ENCODE data around the gene PARVG. TPM values are rescaled to one million over a fixed set of nuclear protein-coding genes. Genes with fewer than 3 reads are reported as not detected.

Gene PARVG
- total RNA-seq, 1 experiment from 2014 or later, result 13.9 TPM

GRCh38 chr22:44153710-44154109 is 27.0 kb upstream of the PARVG start:
- intact Hi-C loops (cut with micrococcal nuclease; ENCODE audit: unreplicated experiment), result no loop called here
- no peak for DNase-seq (ENCODE audit: low spot score)
- Histone ChIP-seq H3K27ac (ENCODE audit: low read depth, low read length, poor library complexity, severe bottlenecking) (no peak overlapping the region), H3K4me3 (ENCODE audit: low read depth, low read length, poor library complexity, severe bottlenecking) (no peak overlapping the region), H3K27me3 (replicated peaks; ENCODE audit: insufficient read depth, low read depth, low read length, poor library complexity) (no peaks in the 10 kb centered on the region), H3K9me3 (ENCODE audit: low read depth, low read length, poor library complexity, severe bottlenecking) (no peaks in the 10 kb centered on the region), H3K36me3 (ENCODE audit: insufficient read depth, low read length, poor library complexity, severe bottlenecking) (no peaks in the 10 kb centered on the region), H3K4me1 (ENCODE audit: insufficient read depth, low read length, poor library complexity, severe bottlenecking) (peaks cover 8% of the 10 kb centered on the region)
- POLR2A ChIA-PET (ENCODE audit: low non-redundant PET), result no interaction called here
- TF ChIP-seq CTCF (conservative IDR thresholded peaks at IDR 0.05; ENCODE audit: low read depth, low read length), result no peak
- no peak for TF ChIP-seq EZH2 (IDR thresholded peaks at IDR 0.05; ENCODE audit: borderline replicate concordance, low read depth, low read length, poor library complexity, severe bottlenecking)
- BruUV-seq (replicated peaks), result no TSS peak
- CTCF ChIA-PET, result no interaction called here

- no TSS peak for BruUV-seq (replicated peaks)
- intact Hi-C loops (cut with micrococcal nuclease; ENCODE audit: unreplicated experiment), result no loop called here
- ChIA-PET CTCF (no interaction called here), POLR2A (ENCODE audit: low non-redundant PET) (no interaction called here)
- TF ChIP-seq CTCF (conservative IDR thresholded peaks at IDR 0.05; ENCODE audit: low read depth, low read length) (no peak), EZH2 (IDR thresholded peaks at IDR 0.05; ENCODE audit: borderline replicate concordance, low read depth, low read length, poor library complexity, severe bottlenecking) (no peak)
- Histone ChIP-seq H3K4me1 (ENCODE audit: insufficient read depth, low read length, poor library complexity, severe bottlenecking) (peaks cover 4% of the 10 kb centered on the region), H3K4me3 (ENCODE audit: low read depth, low read length, poor library complexity, severe bottlenecking) (no peak overlapping the region), H3K27me3 (replicated peaks; ENCODE audit: insufficient read depth, low read depth, low read length, poor library complexity) (no peaks in the 10 kb centered on the region), H3K36me3 (ENCODE audit: insufficient read depth, low read length, poor library complexity, severe bottlenecking) (no peaks in the 10 kb centered on the region), H3K27ac (ENCODE audit: low read depth, low read length, poor library complexity, severe bottlenecking) (no peak overlapping the region), H3K9me3 (ENCODE audit: low read depth, low read length, poor library complexity, severe bottlenecking) (no peaks in the 10 kb centered on the region)
- DNase-seq (ENCODE audit: low spot score), result no peak
Observed at GRCh38 chr22:44154436-44154942, 26.2 kb upstream of the PARVG start.

DNA sequence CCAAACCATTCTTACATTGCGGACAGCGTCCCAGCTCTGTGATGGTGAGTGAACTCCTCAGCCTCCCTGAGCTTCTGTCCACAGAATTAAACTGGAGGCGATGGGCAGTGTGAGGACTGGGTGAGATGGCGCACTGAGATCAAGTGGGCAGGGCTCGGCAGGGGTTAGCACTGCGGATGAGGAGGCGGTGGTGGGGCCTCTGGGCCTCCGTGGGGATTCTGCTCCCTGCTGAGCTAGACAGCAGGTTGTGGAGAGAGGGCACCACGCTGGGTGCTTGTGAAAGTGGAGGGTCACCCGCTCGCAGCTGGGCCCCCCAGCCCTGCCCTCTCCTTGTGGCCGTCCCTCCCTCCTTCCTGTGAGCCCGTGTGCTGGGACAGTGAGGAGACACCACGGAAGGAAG is 25.6 kb upstream of the PARVG start:
- Histone ChIP-seq H3K4me1 (ENCODE audit: insufficient read depth, low read length, poor library complexity, severe bottlenecking) (peaks cover 4% of the 10 kb centered on the region), H3K9me3 (ENCODE audit: low read depth, low read length, poor library complexity, severe bottlenecking) (no peaks in the 10 kb centered on the region), H3K27ac (ENCODE audit: low read depth, low read length, poor library complexity, severe bottlenecking) (no peak overlapping the region), H3K36me3 (ENCODE audit: insufficient read depth, low read length, poor library complexity, severe bottlenecking) (no peaks in the 10 kb centered on the region), H3K4me3 (ENCODE audit: low read depth, low read length, poor library complexity, severe bottlenecking) (no peak overlapping the region), H3K27me3 (replicated peaks; ENCODE audit: insufficient read depth, low read depth, low read length, poor library complexity) (no peaks in the 10 kb centered on the region)
- ChIA-PET CTCF (no interaction called here), POLR2A (ENCODE audit: low non-redundant PET) (no interaction called here)
- DNase-seq (ENCODE audit: low spot score), result no peak
- TF ChIP-seq EZH2 (IDR thresholded peaks at IDR 0.05; ENCODE audit: borderline replicate concordance, low read depth, low read length, poor library complexity, severe bottlenecking) (no peak), CTCF (conservative IDR thresholded peaks at IDR 0.05; ENCODE audit: low read depth, low read length) (no peak)
- intact Hi-C loops (cut with micrococcal nuclease; ENCODE audit: unreplicated experiment), result no loop called here
- no TSS peak for BruUV-seq (replicated peaks)

Data from A673 (cell line).